GM18907 (cell line): ENCODE measurements around the gene SPANXN4.

Source experiments
- ATAC-seq: cut with Tn5 transposase; IDR thresholded peaks from one replicate; pipeline ENCODE4 v1.9.1; 2021; ENCODE audit warnings: mild to moderate bottlenecking, moderate library complexity; ENCODE audit not compliant: unreplicated experiment

SPANXN4 gene

GRCh38 chrX:143025628-143026027, at the start of gene SPANXN4:
Gene SPANXN4, plus strand, starts transcription at chrX:143025928. Its CDS starts 87 bp downstream, at chrX:143026015.
- ATAC-seq: no peak

GRCh38 chrX:142977128-142977914, 48.4 kb upstream of the SPANXN4 start:
- ATAC-seq: peak; percentile 93

- ATAC-seq: peak; percentile 45
These were observed 47.5 kb upstream of the SPANXN4 start for GRCh38 chrX:142978130-142978684.

GRCh38 chrX:142982679-142983078, 43.0 kb upstream of the SPANXN4 start:
- no peak for ATAC-seq

GRCh38 chrX:142994988-142995387, 30.7 kb upstream of the SPANXN4 start:
- no peak for ATAC-seq

GRCh38 chrX:142998447-142999198, 27.1 kb upstream of the SPANXN4 start:
- ATAC-seq: no peak

GRCh38 chrX:142999199-142999701, 26.5 kb upstream of the SPANXN4 start:
- ATAC-seq: no peak

GRCh38 chrX:143002206-143002605, 23.5 kb upstream of the SPANXN4 start:
- no peak for ATAC-seq

GRCh38 chrX:143017272-143017671, 8.5 kb upstream of the SPANXN4 start:
- ATAC-seq: no peak

- ATAC-seq: no peak
These were observed 1.5 kb downstream of the SPANXN4 start for GRCh38 chrX:143027275-143027674.

- ATAC-seq: no peak
These were observed 21.8 kb downstream of the SPANXN4 start for GRCh38 chrX:143047511-143047910.

GRCh38 chrX:143058120-143058519, 32.4 kb downstream of the SPANXN4 start:
- no peak for ATAC-seq

GRCh38 chrX:143081231-143081630, 55.5 kb downstream of the SPANXN4 start:
- ATAC-seq: no peak

GRCh38 chrX:143082537-143082936, 56.8 kb downstream of the SPANXN4 start:
- ATAC-seq: no peak
